GM21825 (cell line): Measurements from ENCODE around the gene NUMA1.

Experiments
- ATAC-seq: cut with Tn5 transposase; IDR thresholded peaks from one replicate; pipeline ENCODE4 v1.9.1; 2021; ENCODE audit warnings: mild to moderate bottlenecking, moderate library complexity; ENCODE audit not compliant: unreplicated experiment

The NUMA1 gene

DNA sequence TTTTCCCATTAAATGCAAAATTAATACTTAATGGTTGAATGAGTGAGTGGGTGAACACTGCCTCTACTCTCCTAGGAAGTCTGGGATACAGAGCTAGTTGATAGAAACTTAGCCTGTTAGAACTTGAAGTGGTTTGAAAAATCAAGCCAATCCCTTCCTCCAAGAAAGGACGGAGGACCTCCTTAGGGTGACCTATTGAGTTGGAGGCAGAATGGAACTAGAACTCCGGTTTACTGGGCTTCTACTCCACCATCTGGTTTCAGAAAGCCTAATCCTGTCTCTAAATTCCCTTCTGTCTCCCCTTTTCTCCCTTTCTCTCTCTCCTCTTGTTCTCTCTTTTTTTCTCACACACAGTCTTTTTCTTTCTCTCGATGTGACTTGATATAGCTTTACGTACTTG is 101.2 kb downstream of the NUMA1 start:
- no peak for ATAC-seq

DNA sequence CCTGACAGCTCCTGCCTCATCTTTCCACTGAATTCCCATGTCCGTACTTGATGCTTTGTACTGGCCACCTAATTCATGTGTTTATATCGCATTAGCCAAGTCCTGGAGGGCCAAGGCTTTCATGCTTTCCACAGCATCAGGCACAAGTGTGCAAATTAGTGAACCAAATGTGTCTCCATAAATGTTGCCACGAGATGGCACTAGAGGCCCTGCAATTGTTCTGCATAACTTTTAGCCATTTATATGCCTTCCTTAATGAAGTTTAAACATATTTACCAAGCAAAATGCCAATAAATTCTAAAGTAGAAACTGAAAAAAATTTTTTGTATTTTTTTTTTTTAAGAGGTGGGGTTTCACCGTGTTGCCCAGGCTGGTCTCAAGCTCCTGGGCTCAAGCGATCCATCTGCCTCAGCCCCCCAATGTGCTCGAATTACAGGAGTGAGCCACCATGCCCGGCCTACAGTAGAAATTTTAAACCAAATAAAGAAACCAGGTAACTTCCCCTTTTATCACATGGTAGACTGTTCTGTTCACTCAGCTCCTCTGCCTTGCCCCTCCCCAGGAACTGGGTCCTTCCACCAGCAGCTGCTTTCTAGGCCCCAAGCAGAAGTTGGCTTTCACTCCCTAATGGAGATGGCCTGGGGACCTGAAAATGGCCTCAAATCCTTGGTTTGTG is 102.5 kb downstream of the NUMA1 start:
- ATAC-seq = peak; percentile 54

DNA sequence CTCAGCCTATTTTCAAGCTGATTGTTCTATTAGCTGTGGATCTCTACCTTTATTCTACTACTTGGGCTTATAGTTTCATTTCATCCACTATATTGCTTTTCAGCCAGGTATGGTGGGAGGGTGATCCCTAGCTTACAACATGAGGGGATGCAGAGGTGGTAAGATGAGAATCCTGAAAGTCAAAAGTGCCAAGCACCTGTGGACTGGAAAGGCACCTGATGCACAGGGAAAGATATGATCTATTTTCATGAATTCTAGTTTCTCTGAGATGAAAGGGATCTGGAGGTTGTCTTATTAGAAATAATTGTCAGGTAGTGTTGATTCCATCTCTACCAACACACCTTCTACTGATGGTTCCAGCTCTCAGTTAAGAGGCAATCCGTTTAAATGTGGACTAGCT is 103.3 kb downstream of the NUMA1 start:
- ATAC-seq = no peak

GRCh38 chr11:71976551-71976950 is 103.8 kb downstream of the NUMA1 start:
- no peak for ATAC-seq

- ATAC-seq = no peak
Observed at GRCh38 chr11:71971680-71972079, 108.7 kb downstream of the NUMA1 start.

DNA sequence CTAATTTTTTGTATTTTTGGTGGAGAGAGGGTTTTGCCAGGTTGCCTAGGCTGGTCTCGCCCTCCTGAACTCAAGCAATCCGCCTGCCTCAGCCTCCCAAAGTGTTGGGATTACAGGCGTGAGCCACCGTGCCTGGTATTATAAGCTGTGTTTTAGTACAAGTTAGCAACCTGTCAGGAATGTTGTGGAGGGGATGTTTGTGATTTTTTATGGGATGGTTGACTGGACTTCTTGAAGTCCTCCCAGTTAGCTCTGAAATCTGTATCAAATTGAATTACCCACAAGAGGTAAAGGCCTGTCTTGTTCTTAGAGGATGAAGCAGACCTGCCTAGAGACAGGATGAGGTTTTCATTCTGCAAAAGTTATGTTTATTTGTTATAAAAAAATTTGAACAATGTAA is 115.7 kb downstream of the NUMA1 start:
- ATAC-seq = no peak

GRCh38 chr11:71963468-71963867 is 116.9 kb downstream of the NUMA1 start:
- ATAC-seq = no peak

GRCh38 chr11:71962428-71963038 is 117.8 kb downstream of the NUMA1 start:
- ATAC-seq = peak; percentile 67

DNA sequence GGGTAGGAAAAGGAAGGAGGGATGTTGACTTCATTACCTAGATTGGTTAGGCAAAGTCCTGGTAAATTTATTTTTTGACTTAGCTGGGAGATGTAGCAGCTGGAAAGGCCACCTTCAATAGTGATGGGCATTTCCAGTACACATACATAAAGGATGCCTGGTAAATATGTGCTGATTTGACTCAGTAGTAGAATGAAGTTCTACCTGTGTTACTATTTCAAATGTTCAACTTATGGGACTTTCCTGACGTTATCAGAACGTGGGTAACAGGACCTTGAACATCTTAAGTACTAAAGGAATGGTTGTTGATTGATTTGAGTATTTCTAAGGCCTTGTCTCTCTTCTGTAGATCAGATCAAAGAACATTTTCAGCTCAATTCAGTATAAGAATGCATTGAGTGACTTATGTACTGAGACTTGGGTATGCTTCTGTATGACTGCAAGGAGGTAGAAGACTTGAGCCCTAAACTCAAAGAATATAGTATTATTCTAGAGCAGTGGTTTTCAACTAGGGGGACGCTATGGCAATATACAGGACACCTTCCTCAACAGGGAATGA is 124.4 kb downstream of the NUMA1 start:
- no peak for ATAC-seq
